Prostate gland (tissue), 2 donors: ENCODE measurements around the gene VAPA. TPM values are rescaled to one million over a fixed set of nuclear protein-coding genes. Genes with fewer than 3 reads are reported as not detected.

Source experiments
- DNase-seq: peaks from one replicate; pipeline ENCODE4 v3.0.0-alpha.2; 2019; ENCODE audit warnings: low spot score
- H3K27ac ChIP-seq, 2 donors: fragments of 200-600 bp; sonication (generic); 2 replicates each; pipeline ENCODE4 v1.5.1; 2017 to 2019
- H3K27me3 ChIP-seq: fragments of 200-600 bp; sonication (generic); replicated peaks from 2 replicates; pipeline ENCODE4 v1.5.1; 2019; ENCODE audit not compliant: insufficient read depth
- H3K36me3 ChIP-seq, 2 donors: fragments of 200-600 bp; sonication (generic); 1 replicate in 1 of 2; 2 replicates in 1 of 2; pipeline versions ENCODE4 v1.5.1 to v1.8.1; 2017 to 2019
- H3K4me1 ChIP-seq: fragments of 200-600 bp; sonication (generic); replicated peaks from 2 replicates; pipeline ENCODE4 v1.5.1; 2019
- H3K4me3 ChIP-seq, 2 donors: fragments of 200-600 bp; sonication (generic); 2 replicates each; pipeline ENCODE4 v1.5.1; 2017 to 2019
- H3K9me3 ChIP-seq: fragments of 200-600 bp; sonication (generic); 2 replicates; pipeline ENCODE4 v1.5.1; 2017
- CTCF ChIP-seq, 4 experiments: fragments of 200-600 bp in 2 of 4; fragments of 450-650 bp in 2 of 4; sonication (generic) in 2 of 4; IDR thresholded peaks; 1 replicate in 3 of 4; 2 replicates in 1 of 4; pipeline ENCODE4 v1.5.1; 2016 to 2019; ENCODE audit warnings: antibody characterized with exemption in 4 of 4, mild to moderate bottlenecking in 2 of 4, moderate library complexity in 2 of 4
- POLR2A ChIP-seq: fragments of 450-650 bp; IDR thresholded peaks from one replicate; pipeline ENCODE4 v1.6.1; 2016; ENCODE audit warnings: antibody characterized with exemption, mild to moderate bottlenecking
- POLR2AphosphoS5 ChIP-seq: sonication (generic); formaldehyde crosslinking; IDR thresholded peaks from one replicate; pipeline ENCODE4 v1.6.1; 2017; ENCODE audit warnings: antibody characterized with exemption
- WGBS: methylation state at CpG from one replicate; pipeline ENCODE4 v1.1.5; 2018; 5-methylcytosine and 5-hydroxymethylcytosine counted together
- intact Hi-C: fragments of 100-400 bp; cut with DNase I; formaldehyde crosslinking; loops from one replicate; pipeline ENCODE4 v1.14.2; 2022
- total RNA-seq, 2 donors: library from RNA; depleted of rRNA; stranded (reverse); fragments of >200 nt; gene quantifications; one replicate each; pipeline ENCODE4 v1.1.0, GENCODE V29; 2016

Gene VAPA
- total RNA-seq, 2 donors from 2014 or later: 140 to 183 TPM

GRCh38 chr18:9974279-9974915 lies 60.6 kb downstream of the VAPA start:
- Histone ChIP-seq H3K4me1 (no peaks in the 10 kb centered on the region), H3K27ac (no peak overlapping the region), H3K9me3 (no peaks in the 10 kb centered on the region), H3K4me3 (no peak overlapping the region), H3K27me3 (no peaks in the 10 kb centered on the region), H3K36me3 (no peaks in the 10 kb centered on the region)
- intact Hi-C loops: loop anchor here (5.0 kb wide), 1 partner anchor 33 kb away; no protein-coding TSS in a partner anchor
- no peak for TF ChIP-seq POLR2A
- no peak for TF ChIP-seq POLR2AphosphoS5
- TF ChIP-seq CTCF (IDR thresholded peaks at IDR 0.05): no peak
- no peak for DNase-seq
- 48% methylated on average over 2 of the region's 2 CpGs for WGBS

GRCh38 chr18:9975658-9976057 lies 61.8 kb downstream of the VAPA start:
- H3K9me3 ChIP-seq: no peaks in the 10 kb centered on the region
- H3K27ac ChIP-seq: no peak overlapping the region
- H3K4me3 ChIP-seq: no peak overlapping the region
- H3K36me3 ChIP-seq: no peaks in the 10 kb centered on the region
- TF ChIP-seq POLR2AphosphoS5 (no peak), POLR2A (no peak), CTCF (IDR thresholded peaks at IDR 0.05) (no peak)
- no peaks in the 10 kb centered on the region for H3K27me3 ChIP-seq
- no peaks in the 10 kb centered on the region for H3K4me1 ChIP-seq
- no peak for DNase-seq
- intact Hi-C loops: no loop called here

- Histone ChIP-seq H3K27me3 (no peaks in the 10 kb centered on the region), H3K4me3 (no peak overlapping the region), H3K4me1 (no peaks in the 10 kb centered on the region), H3K36me3 (no peaks in the 10 kb centered on the region), H3K27ac (no peak overlapping the region), H3K9me3 (no peaks in the 10 kb centered on the region)
- WGBS: 96% methylated on average over 5 of the region's 5 CpGs
- DNase-seq: no peak
- intact Hi-C loops: no loop called here
- TF ChIP-seq CTCF (IDR thresholded peaks at IDR 0.05) (no peak), POLR2AphosphoS5 (no peak), POLR2A (no peak)
These were observed 68.9 kb downstream of the VAPA start for GRCh38 chr18:9982711-9983110.

- DNase-seq: no peak
- no peaks in the 10 kb centered on the region for H3K4me1 ChIP-seq
- H3K4me3 ChIP-seq: no peak overlapping the region
- H3K27me3 ChIP-seq: no peaks in the 10 kb centered on the region
- H3K27ac ChIP-seq: no peak overlapping the region
- H3K9me3 ChIP-seq: no peaks in the 10 kb centered on the region
- WGBS: 79% methylated on average over 5 of the region's 5 CpGs
- no peaks in the 10 kb centered on the region for H3K36me3 ChIP-seq
- intact Hi-C loops: no loop called here
- no peak for TF ChIP-seq CTCF (IDR thresholded peaks at IDR 0.05)
- TF ChIP-seq POLR2AphosphoS5: no peak
- TF ChIP-seq POLR2A: no peak
These were observed 70.3 kb downstream of the VAPA start for GRCh38 chr18:9984080-9984479.

- Histone ChIP-seq H3K4me1 (no peaks in the 10 kb centered on the region), H3K27ac (no peak overlapping the region), H3K9me3 (no peaks in the 10 kb centered on the region), H3K27me3 (no peaks in the 10 kb centered on the region), H3K4me3 (no peak overlapping the region), H3K36me3 (no peaks in the 10 kb centered on the region)
- 92% methylated on average over 4 of the region's 4 CpGs for WGBS
- TF ChIP-seq CTCF (IDR thresholded peaks at IDR 0.05) (no peak), POLR2A (no peak), POLR2AphosphoS5 (no peak)
- intact Hi-C loops: no loop called here
- no peak for DNase-seq
These were observed 71.8 kb downstream of the VAPA start for GRCh38 chr18:9985641-9986040.
